ENCODE measurements around the gene ZBTB40. TPM values are rescaled to one million over a fixed set of nuclear protein-coding genes. Genes with fewer than 3 reads are reported as not detected.

The ZBTB40 gene
- total and polyA plus RNA-seq, 9 of the 15 experiments (the other 6 are each of a cell fraction or from before 2014, with no cell fraction given) = 2.6 to 26.0 (median 18.8) TPM

DNA sequence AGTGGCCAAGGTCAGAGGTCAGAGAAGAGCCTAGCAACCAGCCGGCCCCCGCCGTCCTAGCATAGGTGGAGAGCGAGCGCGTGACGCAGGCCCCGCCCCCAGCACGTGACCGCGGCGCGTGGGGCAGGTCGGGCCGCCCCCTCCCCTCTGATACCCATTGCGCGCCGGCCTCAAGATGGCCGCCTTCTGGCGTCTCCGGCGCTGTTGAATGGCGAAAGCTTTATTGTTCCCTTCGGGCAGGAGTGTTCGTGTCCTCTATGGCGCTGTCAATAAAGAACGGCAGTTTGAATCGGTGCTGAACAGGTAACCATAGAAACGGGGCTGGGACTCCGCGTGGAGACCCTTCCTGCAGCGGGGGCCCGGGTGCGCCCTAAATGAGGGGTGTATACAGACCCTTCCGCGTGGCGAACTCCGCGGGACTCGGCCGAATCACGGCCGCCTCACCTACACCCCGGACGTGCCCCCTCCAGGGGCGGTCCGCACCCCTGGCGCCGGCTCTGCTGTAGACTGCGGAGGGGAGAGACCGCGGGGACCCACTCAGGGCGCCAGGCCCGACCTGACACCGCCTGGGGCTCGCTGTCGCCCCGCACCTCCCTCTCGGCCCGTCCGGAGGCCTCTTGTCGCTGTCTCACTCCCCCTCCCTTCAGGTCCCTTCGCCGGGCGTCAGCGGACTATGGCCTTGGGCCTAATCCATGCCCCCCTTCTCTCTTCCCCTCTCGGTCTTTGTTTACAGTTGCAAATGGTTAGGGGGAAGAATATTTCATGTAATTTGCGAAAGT, at the start of gene ZBTB40 (continued):
- TF ChIP-seq RBFOX2 (IDR thresholded peaks at IDR 0.05; ENCODE audit: low read depth, low read length) = peak; percentile 90
- TF ChIP-seq CBFA2T2 (conservative IDR thresholded peaks at IDR 0.05) = peak; percentile 96
- TF ChIP-seq, protein P1, sequence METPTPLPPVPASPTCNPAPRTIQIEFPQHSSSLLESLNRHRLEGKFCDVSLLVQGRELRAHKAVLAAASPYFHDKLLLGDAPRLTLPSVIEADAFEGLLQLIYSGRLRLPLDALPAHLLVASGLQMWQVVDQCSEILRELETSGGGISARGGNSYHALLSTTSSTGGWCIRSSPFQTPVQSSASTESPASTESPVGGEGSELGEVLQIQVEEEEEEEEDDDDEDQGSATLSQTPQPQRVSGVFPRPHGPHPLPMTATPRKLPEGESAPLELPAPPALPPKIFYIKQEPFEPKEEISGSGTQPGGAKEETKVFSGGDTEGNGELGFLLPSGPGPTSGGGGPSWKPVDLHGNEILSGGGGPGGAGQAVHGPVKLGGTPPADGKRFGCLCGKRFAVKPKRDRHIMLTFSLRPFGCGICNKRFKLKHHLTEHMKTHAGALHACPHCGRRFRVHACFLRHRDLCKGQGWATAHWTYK (CRISPR knock-in tag; IDR thresholded peaks at IDR 0.05) = 0 out of 2 replicates have a peak, but pooled peaks have one; percentile 26
- TF ChIP-seq C11orf30 (IDR thresholded peaks at IDR 0.05; ENCODE audit: low read depth) = peak; percentile 86
- TF ChIP-seq, protein P2, sequence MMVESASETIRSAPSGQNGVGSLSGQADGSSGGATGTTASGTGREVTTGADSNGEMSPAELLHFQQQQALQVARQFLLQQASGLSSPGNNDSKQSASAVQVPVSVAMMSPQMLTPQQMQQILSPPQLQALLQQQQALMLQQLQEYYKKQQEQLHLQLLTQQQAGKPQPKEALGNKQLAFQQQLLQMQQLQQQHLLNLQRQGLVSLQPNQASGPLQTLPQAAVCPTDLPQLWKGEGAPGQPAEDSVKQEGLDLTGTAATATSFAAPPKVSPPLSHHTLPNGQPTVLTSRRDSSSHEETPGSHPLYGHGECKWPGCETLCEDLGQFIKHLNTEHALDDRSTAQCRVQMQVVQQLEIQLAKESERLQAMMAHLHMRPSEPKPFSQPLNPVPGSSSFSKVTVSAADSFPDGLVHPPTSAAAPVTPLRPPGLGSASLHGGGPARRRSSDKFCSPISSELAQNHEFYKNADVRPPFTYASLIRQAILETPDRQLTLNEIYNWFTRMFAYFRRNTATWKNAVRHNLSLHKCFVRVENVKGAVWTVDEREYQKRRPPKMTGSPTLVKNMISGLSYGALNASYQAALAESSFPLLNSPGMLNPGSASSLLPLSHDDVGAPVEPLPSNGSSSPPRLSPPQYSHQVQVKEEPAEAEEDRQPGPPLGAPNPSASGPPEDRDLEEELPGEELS (CRISPR knock-in tag; IDR thresholded peaks at IDR 0.05; ENCODE audit: borderline replicate concordance) = 0 out of 2 replicates have a peak, but pooled peaks have one; percentile 85
- TF ChIP-seq PHF21A (IDR thresholded peaks at IDR 0.05; ENCODE audit: borderline replicate concordance, low read depth) = peak; percentile 86; the same call in 1 of the 2 replicates
- TF ChIP-seq, protein P3, sequence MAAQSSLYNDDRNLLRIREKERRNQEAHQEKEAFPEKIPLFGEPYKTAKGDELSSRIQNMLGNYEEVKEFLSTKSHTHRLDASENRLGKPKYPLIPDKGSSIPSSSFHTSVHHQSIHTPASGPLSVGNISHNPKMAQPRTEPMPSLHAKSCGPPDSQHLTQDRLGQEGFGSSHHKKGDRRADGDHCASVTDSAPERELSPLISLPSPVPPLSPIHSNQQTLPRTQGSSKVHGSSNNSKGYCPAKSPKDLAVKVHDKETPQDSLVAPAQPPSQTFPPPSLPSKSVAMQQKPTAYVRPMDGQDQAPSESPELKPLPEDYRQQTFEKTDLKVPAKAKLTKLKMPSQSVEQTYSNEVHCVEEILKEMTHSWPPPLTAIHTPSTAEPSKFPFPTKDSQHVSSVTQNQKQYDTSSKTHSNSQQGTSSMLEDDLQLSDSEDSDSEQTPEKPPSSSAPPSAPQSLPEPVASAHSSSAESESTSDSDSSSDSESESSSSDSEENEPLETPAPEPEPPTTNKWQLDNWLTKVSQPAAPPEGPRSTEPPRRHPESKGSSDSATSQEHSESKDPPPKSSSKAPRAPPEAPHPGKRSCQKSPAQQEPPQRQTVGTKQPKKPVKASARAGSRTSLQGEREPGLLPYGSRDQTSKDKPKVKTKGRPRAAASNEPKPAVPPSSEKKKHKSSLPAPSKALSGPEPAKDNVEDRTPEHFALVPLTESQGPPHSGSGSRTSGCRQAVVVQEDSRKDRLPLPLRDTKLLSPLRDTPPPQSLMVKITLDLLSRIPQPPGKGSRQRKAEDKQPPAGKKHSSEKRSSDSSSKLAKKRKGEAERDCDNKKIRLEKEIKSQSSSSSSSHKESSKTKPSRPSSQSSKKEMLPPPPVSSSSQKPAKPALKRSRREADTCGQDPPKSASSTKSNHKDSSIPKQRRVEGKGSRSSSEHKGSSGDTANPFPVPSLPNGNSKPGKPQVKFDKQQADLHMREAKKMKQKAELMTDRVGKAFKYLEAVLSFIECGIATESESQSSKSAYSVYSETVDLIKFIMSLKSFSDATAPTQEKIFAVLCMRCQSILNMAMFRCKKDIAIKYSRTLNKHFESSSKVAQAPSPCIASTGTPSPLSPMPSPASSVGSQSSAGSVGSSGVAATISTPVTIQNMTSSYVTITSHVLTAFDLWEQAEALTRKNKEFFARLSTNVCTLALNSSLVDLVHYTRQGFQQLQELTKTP (IDR thresholded peaks at IDR 0.05; ENCODE audit: low read depth in 1 of 2, partially characterized antibody in 2 of 2) = peak in 1 of 2 experiments; percentile 63
- 0 out of 2 replicates have a peak, but pooled peaks have one; percentile 26 for TF ChIP-seq GTF2A2 (tag; IDR thresholded peaks at IDR 0.05)
- TF ChIP-seq RFX1 (IDR thresholded peaks at IDR 0.05) = peak; percentile 97
- TF ChIP-seq, protein P4, sequence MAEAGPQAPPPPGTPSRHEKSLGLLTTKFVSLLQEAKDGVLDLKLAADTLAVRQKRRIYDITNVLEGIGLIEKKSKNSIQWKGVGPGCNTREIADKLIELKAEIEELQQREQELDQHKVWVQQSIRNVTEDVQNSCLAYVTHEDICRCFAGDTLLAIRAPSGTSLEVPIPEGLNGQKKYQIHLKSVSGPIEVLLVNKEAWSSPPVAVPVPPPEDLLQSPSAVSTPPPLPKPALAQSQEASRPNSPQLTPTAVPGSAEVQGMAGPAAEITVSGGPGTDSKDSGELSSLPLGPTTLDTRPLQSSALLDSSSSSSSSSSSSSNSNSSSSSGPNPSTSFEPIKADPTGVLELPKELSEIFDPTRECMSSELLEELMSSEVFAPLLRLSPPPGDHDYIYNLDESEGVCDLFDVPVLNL (CRISPR knock-in tag; IDR thresholded peaks at IDR 0.05; ENCODE audit: low read depth) = peak; percentile 19; the same call in 1 of the 2 replicates
- TF ChIP-seq, protein P5, sequence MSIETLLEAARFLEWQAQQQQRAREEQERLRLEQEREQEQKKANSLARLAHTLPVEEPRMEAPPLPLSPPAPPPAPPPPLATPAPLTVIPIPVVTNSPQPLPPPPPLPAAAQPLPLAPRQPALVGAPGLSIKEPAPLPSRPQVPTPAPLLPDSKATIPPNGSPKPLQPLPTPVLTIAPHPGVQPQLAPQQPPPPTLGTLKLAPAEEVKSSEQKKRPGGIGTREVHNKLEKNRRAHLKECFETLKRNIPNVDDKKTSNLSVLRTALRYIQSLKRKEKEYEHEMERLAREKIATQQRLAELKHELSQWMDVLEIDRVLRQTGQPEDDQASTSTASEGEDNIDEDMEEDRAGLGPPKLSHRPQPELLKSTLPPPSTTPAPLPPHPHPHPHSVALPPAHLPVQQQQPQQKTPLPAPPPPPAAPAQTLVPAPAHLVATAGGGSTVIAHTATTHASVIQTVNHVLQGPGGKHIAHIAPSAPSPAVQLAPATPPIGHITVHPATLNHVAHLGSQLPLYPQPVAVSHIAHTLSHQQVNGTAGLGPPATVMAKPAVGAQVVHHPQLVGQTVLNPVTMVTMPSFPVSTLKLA (conservative IDR thresholded peaks at IDR 0.05) = peak; percentile 98
- peak; percentile 60; the same call in 1 of the 2 replicates for TF ChIP-seq NFATC3 (IDR thresholded peaks at IDR 0.05)
- TF ChIP-seq, protein P6, sequence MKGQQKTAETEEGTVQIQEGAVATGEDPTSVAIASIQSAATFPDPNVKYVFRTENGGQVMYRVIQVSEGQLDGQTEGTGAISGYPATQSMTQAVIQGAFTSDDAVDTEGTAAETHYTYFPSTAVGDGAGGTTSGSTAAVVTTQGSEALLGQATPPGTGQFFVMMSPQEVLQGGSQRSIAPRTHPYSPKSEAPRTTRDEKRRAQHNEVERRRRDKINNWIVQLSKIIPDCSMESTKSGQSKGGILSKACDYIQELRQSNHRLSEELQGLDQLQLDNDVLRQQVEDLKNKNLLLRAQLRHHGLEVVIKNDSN (CRISPR knock-in tag; IDR thresholded peaks at IDR 0.05) = peak; percentile 100
- TF ChIP-seq SUPT5H (IDR thresholded peaks at IDR 0.05) = peak; percentile 52
- peak; percentile 84 for TF ChIP-seq FOSL1 (tag; conservative IDR thresholded peaks at IDR 0.05)

Measured in K562 (cell line).